Stomach (tissue), 4 donors: ENCODE results near the gene SP4.

Experiments used
- CTCF ChIP-seq, 7 experiments: fragments of 450-650 bp in 4 of 7; fragments of 200-600 bp in 3 of 7; sonication (generic) in 3 of 7; IDR thresholded peaks; one replicate each; pipeline ENCODE4 v1.5.1; 2016 to 2019; ENCODE audit warnings: antibody characterized with exemption in 7 of 7, control low read depth in 2 of 7, mild to moderate bottlenecking in 1 of 7
- POLR2AphosphoS5 ChIP-seq, 3 donors: sonication (generic); formaldehyde crosslinking; IDR thresholded peaks; one replicate each; pipeline ENCODE4 v1.6.1; 2016; ENCODE audit warnings: antibody characterized with exemption in 3 of 3

- TF ChIP-seq CTCF (IDR thresholded peaks at IDR 0.05): no peak
- TF ChIP-seq POLR2AphosphoS5 (IDR thresholded peaks at IDR 0.05): no peak
Measured at GRCh38 chr7:21544303-21544656, 116.4 kb downstream of the SP4 start.
